Measurements from ENCODE around the gene PHF19.
A peak's percentile ranks its signal among the peaks of the same experiment; 100 is the strongest.

PHF19 gene

GRCh38 chr9:120916991-120917880 lies 40.2 kb upstream of the PHF19 start:
- H3K4me3 Mint-ChIP-seq = peak overlapping the region; percentile 51
- H3K27ac Mint-ChIP-seq = peak overlapping the region; percentile 79
- peaks cover 73% of the 10 kb centered on the region for H3K4me1 Mint-ChIP-seq (ENCODE audit: low read depth)

GRCh38 chr9:120916588-120916987 lies 39.6 kb upstream of the PHF19 start:
- Mint-ChIP-seq H3K36me3 (ENCODE audit: low read depth) (peaks cover 80% of the 10 kb centered on the region), H3K4me3 (peak overlapping the region; percentile 51), H3K4me1 (ENCODE audit: low read depth) (peaks cover 72% of the 10 kb centered on the region), H3K9me3 (peaks cover 9% of the 10 kb centered on the region), H3K27ac (peak overlapping the region; percentile 79), H3K27me3 (ENCODE audit: low read depth) (no peaks in the 10 kb centered on the region)

More at GRCh38 chr9:120916991-120917880, 40.2 kb upstream of the PHF19 start:
- H3K9me3 Mint-ChIP-seq = peaks cover 9% of the 10 kb centered on the region
- peaks cover 81% of the 10 kb centered on the region for H3K36me3 Mint-ChIP-seq (ENCODE audit: low read depth)
- no peaks in the 10 kb centered on the region for H3K27me3 Mint-ChIP-seq (ENCODE audit: low read depth)

GRCh38 chr9:120915854-120916470 lies 39.0 kb upstream of the PHF19 start:
- Mint-ChIP-seq H3K36me3 (ENCODE audit: low read depth) (peaks cover 80% of the 10 kb centered on the region), H3K4me1 (ENCODE audit: low read depth) (peaks cover 71% of the 10 kb centered on the region), H3K27ac (peak overlapping the region; percentile 86)

GRCh38 chr9:120914953-120915352 lies 38.0 kb upstream of the PHF19 start:
- Mint-ChIP-seq H3K27me3 (ENCODE audit: low read depth) (no peaks in the 10 kb centered on the region), H3K4me3 (no peak overlapping the region), H3K27ac (peak overlapping the region; percentile 31), H3K4me1 (ENCODE audit: low read depth) (peaks cover 70% of the 10 kb centered on the region), H3K9me3 (peaks cover 9% of the 10 kb centered on the region), H3K36me3 (ENCODE audit: low read depth) (peaks cover 79% of the 10 kb centered on the region)

More at GRCh38 chr9:120915854-120916470, 39.0 kb upstream of the PHF19 start:
- peak overlapping the region; percentile 65 for H3K4me3 Mint-ChIP-seq
- no peaks in the 10 kb centered on the region for H3K27me3 Mint-ChIP-seq (ENCODE audit: low read depth)
- H3K9me3 Mint-ChIP-seq = peaks cover 9% of the 10 kb centered on the region

- Mint-ChIP-seq H3K27ac (peak overlapping the region; percentile 31), H3K4me3 (no peak overlapping the region), H3K9me3 (peaks cover 9% of the 10 kb centered on the region), H3K36me3 (ENCODE audit: low read depth) (peaks cover 79% of the 10 kb centered on the region), H3K27me3 (ENCODE audit: low read depth) (no peaks in the 10 kb centered on the region), H3K4me1 (ENCODE audit: low read depth) (peaks cover 66% of the 10 kb centered on the region)
These were observed 37.4 kb upstream of the PHF19 start for GRCh38 chr9:120914396-120914795.

GRCh38 chr9:120913647-120914264 lies 36.8 kb upstream of the PHF19 start:
- peaks cover 68% of the 10 kb centered on the region for H3K4me1 Mint-ChIP-seq (ENCODE audit: low read depth)
- H3K36me3 Mint-ChIP-seq (ENCODE audit: low read depth) = peaks cover 80% of the 10 kb centered on the region
- no peaks in the 10 kb centered on the region for H3K27me3 Mint-ChIP-seq (ENCODE audit: low read depth)
- peaks cover 9% of the 10 kb centered on the region for H3K9me3 Mint-ChIP-seq
- peak overlapping the region; percentile 62 for H3K27ac Mint-ChIP-seq
- H3K4me3 Mint-ChIP-seq = no peak overlapping the region

GRCh38 chr9:120912958-120913646 lies 36.1 kb upstream of the PHF19 start:
- H3K36me3 Mint-ChIP-seq (ENCODE audit: low read depth) = peaks cover 77% of the 10 kb centered on the region
- peaks cover 63% of the 10 kb centered on the region for H3K4me1 Mint-ChIP-seq (ENCODE audit: low read depth)
- no peak overlapping the region for H3K4me3 Mint-ChIP-seq
- H3K9me3 Mint-ChIP-seq = peaks cover 9% of the 10 kb centered on the region
- H3K27me3 Mint-ChIP-seq (ENCODE audit: low read depth) = no peaks in the 10 kb centered on the region
- peak overlapping the region; percentile 67 for H3K27ac Mint-ChIP-seq

GRCh38 chr9:120911295-120911837 lies 34.4 kb upstream of the PHF19 start:
- peak overlapping the region; percentile 59 for H3K27ac Mint-ChIP-seq
- no peaks in the 10 kb centered on the region for H3K27me3 Mint-ChIP-seq (ENCODE audit: low read depth)
- H3K9me3 Mint-ChIP-seq = no peaks in the 10 kb centered on the region
- peaks cover 63% of the 10 kb centered on the region for H3K4me1 Mint-ChIP-seq (ENCODE audit: low read depth)
- no peak overlapping the region for H3K4me3 Mint-ChIP-seq
- peaks cover 76% of the 10 kb centered on the region for H3K36me3 Mint-ChIP-seq (ENCODE audit: low read depth)

GRCh38 chr9:120910643-120911042 lies 33.7 kb upstream of the PHF19 start:
- Mint-ChIP-seq H3K36me3 (ENCODE audit: low read depth) (peaks cover 77% of the 10 kb centered on the region), H3K4me1 (ENCODE audit: low read depth) (peaks cover 64% of the 10 kb centered on the region), H3K9me3 (no peaks in the 10 kb centered on the region), H3K27me3 (ENCODE audit: low read depth) (no peaks in the 10 kb centered on the region), H3K4me3 (peak overlapping the region; percentile 40), H3K27ac (peak overlapping the region; percentile 74)

- Mint-ChIP-seq H3K9me3 (no peaks in the 10 kb centered on the region), H3K27me3 (ENCODE audit: low read depth) (no peaks in the 10 kb centered on the region), H3K4me3 (no peak overlapping the region), H3K36me3 (ENCODE audit: low read depth) (peaks cover 83% of the 10 kb centered on the region), H3K27ac (peak overlapping the region; percentile 70), H3K4me1 (ENCODE audit: low read depth) (peaks cover 71% of the 10 kb centered on the region)
These were observed 32.9 kb upstream of the PHF19 start for GRCh38 chr9:120909904-120910303.

GRCh38 chr9:120905315-120906164 lies 28.6 kb upstream of the PHF19 start:
- Mint-ChIP-seq H3K27ac (peak overlapping the region; percentile 88), H3K27me3 (ENCODE audit: low read depth) (no peaks in the 10 kb centered on the region), H3K36me3 (ENCODE audit: low read depth) (peaks cover 67% of the 10 kb centered on the region), H3K4me3 (peak overlapping the region; percentile 50), H3K9me3 (no peaks in the 10 kb centered on the region), H3K4me1 (ENCODE audit: low read depth) (peaks cover 64% of the 10 kb centered on the region)

- Mint-ChIP-seq H3K36me3 (ENCODE audit: low read depth) (peaks cover 69% of the 10 kb centered on the region), H3K4me1 (ENCODE audit: low read depth) (peaks cover 62% of the 10 kb centered on the region), H3K27ac (peak overlapping the region; percentile 88), H3K9me3 (no peaks in the 10 kb centered on the region), H3K4me3 (peak overlapping the region; percentile 50), H3K27me3 (ENCODE audit: low read depth) (no peaks in the 10 kb centered on the region)
These were observed 28.0 kb upstream of the PHF19 start for GRCh38 chr9:120904978-120905301.
